ENCODE measurements around the gene SERINC2.
"Not testable (repeated sequence)": the region's sequence is repeated elsewhere in the genome, so short reads cannot be mapped to it uniquely, and the experiment has no call there.

DNA sequence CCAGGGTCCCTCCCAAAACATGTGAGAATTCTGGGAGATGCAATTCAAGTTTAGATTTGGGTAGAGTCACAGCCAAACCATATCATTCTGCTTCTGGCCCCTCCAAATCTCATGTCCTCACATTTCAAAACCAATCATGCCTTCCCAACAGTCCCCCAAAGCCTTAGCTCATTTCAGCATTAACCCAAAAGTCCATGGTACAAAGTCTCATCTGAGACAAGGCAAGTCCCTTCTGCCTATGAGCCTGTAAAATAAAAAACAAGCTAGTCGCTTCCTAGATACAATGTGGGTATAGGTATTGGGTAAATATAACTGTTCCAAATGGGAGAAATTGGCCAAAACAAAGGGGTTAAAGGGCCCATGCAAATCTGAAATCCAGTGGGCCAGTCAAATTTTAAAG lies 59.7 kb downstream of the SERINC2 start:
- not testable (repeated sequence) for TF ChIP-seq POLR2AphosphoS5 (IDR thresholded peaks at IDR 0.05; ENCODE audit: low read depth, low read length)
- TF ChIP-seq, protein P1, sequence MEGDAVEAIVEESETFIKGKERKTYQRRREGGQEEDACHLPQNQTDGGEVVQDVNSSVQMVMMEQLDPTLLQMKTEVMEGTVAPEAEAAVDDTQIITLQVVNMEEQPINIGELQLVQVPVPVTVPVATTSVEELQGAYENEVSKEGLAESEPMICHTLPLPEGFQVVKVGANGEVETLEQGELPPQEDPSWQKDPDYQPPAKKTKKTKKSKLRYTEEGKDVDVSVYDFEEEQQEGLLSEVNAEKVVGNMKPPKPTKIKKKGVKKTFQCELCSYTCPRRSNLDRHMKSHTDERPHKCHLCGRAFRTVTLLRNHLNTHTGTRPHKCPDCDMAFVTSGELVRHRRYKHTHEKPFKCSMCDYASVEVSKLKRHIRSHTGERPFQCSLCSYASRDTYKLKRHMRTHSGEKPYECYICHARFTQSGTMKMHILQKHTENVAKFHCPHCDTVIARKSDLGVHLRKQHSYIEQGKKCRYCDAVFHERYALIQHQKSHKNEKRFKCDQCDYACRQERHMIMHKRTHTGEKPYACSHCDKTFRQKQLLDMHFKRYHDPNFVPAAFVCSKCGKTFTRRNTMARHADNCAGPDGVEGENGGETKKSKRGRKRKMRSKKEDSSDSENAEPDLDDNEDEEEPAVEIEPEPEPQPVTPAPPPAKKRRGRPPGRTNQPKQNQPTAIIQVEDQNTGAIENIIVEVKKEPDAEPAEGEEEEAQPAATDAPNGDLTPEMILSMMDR (IDR thresholded peaks at IDR 0.05), result not testable (repeated sequence)
- TF ChIP-seq, protein P2, sequence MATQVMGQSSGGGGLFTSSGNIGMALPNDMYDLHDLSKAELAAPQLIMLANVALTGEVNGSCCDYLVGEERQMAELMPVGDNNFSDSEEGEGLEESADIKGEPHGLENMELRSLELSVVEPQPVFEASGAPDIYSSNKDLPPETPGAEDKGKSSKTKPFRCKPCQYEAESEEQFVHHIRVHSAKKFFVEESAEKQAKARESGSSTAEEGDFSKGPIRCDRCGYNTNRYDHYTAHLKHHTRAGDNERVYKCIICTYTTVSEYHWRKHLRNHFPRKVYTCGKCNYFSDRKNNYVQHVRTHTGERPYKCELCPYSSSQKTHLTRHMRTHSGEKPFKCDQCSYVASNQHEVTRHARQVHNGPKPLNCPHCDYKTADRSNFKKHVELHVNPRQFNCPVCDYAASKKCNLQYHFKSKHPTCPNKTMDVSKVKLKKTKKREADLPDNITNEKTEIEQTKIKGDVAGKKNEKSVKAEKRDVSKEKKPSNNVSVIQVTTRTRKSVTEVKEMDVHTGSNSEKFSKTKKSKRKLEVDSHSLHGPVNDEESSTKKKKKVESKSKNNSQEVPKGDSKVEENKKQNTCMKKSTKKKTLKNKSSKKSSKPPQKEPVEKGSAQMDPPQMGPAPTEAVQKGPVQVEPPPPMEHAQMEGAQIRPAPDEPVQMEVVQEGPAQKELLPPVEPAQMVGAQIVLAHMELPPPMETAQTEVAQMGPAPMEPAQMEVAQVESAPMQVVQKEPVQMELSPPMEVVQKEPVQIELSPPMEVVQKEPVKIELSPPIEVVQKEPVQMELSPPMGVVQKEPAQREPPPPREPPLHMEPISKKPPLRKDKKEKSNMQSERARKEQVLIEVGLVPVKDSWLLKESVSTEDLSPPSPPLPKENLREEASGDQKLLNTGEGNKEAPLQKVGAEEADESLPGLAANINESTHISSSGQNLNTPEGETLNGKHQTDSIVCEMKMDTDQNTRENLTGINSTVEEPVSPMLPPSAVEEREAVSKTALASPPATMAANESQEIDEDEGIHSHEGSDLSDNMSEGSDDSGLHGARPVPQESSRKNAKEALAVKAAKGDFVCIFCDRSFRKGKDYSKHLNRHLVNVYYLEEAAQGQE (IDR thresholded peaks at IDR 0.05; ENCODE audit: insufficient read depth in 1 of 2, low read depth in 2 of 2, low read length in 1 of 2), result not testable (repeated sequence)

Measured in Panc1 (cell line).